Kidney capillary endothelial cell (primary cell): ENCODE results near the gene KCNE3.

Experiments
- DNase-seq: peaks from one replicate; pipeline ENCODE4 v3.0.0-alpha.2; 2018; ENCODE audit warnings: low spot score

The KCNE3 gene

DNA sequence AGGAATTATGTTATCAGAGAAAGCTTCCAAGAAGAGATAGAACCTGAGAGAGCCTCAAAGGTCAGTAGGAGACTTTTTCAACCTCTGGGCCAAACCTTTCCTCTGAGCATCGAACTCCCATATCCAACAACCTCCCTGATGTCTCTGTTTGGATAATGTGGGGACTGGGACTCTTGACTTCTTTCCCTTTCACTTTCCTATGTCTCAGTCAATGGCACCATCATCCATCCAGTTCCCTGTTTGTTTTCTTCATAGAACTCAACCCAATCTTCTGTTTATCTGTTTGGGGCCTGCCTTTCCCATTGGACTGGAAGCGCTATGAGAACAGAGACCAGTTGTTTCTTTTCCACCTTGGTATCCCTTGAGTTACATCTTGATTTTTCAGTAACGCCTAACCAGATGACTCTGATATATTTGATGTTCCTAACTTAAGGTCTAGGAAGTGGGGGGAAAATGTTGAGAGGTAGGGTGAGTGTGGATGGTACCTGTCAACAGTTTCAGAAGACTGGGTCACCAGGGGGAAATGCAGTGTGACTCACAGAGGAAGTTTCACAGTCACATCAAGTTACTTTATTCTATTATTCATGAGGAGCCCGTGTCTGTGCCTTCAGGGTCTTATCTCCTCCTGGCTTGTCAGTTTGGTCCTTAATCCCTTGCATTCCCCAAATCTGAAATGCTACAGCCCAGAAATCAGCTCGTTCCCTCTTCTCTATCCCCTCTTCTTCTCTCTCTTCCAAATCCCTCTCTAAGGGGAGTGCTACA lies 4.5 kb upstream of the KCNE3 start:
- no peak for DNase-seq

DNA sequence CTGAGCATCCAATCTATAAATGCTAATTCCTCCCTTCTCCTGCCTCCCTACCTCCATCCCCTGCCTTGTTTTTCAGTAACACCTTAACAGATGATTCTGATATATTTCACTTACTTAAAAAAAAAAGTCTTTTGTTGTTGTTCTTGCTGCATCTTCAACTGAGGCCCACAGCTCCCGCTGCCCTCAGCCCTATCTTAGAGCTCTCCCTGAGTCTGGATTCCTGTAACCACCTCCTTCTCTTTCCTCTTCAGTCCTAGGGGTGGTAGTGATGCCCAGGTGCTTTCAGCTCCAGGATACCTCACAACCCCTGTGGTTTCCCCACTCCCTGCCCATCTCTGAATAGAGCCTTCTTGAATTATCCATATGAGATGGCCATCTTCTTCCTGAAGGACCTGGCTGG lies 3.7 kb upstream of the KCNE3 start:
- no peak for DNase-seq

DNA sequence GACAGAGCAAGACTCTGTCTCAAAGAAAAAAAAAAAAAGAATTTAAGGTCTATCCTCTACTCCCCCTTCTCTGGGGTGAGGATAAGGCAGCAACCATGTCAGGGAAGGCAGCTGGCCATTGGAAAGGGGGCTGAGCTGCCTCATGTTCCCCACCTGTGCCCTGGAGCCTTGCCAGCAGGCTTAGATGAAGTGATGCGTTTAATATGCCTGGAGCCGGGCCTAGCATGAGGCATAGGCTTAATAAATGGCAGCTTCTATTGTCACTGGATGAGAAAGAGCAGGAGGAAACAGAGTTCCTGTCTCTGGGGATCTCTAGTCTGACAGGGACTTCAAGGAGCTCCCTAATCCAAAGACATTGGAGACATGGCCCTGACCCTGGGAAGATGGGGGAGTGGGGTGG lies 3.2 kb upstream of the KCNE3 start:
- DNase-seq, result no peak

DNA sequence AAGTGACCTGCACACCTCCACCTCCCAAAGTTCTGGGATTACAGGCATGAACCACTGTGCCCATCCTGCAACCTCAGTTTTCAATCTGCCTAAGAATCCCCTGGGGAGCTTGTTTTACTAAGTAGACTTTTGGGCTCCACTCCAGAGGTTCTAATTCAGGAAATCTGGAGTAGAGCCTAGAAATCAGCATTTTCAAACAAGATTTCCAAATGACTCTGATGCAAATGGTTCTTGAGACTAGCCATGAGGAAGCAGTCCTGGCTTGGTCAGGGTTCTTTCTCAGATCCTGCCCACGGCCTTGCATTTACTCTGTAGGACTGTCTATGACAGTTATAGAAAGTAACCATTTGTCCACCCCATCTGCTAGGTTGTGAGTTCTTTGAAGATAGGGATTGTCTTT lies 1.6 kb upstream of the KCNE3 start:
- no peak for DNase-seq

DNA sequence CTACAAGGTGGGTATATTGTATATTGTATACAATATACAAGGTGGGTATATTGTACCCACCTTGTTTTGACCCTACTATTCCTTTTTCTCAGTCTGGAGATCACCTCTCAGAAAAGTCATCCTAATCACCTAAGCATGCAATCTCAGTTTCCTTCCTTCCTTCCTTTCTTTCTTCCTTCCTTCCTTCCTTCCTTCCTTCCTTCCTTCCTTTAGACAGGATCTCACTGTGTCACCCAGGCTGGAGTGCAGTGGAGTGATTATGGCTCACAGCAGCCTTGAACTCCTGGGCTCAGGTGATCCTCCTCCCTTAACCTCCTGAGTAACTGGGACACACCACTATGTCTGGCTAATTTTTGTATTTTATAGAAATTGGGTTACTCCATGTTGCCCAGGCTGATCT lies 1.2 kb upstream of the KCNE3 start:
- no peak for DNase-seq

DNA sequence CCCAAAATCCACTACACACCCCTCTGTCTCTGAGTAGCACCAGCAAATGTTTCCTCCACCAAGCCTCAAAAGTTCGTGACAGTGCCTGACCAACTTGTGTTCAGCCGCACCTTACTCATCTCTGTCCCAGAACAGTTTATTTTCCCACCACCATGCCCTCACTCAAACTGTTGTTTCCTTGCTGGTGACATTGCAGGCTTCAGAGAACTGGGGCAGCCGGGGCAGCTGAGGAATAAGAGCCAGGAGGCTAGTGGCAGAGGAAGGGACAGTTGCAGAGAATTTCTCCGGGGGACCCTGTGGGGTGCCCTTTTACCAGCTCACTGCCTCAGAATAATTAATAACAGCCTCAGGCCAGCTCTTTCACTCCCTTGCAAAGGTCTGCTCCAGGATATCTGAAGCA lies 709 bp upstream of the KCNE3 start:
- DNase-seq, result no peak

DNA sequence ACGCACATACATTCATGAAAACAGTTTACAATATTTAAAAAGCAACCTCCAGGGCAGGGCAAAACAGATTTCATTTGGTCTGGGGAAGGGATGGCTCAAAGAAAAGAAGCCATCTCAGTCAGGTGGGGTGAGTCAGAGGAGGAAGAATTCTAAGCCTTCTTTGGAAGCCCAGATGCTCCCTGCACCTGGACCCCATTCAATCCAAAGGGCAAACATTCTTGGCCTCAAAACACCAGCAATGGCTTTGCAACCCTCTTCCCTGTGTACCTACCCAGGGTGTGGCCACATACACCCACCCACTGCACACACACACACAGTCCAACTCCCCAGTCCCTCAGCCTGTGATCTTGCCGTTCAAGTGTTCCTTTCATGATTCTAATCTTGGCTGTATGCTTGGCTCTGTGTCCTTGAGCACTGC lies 2.0 kb downstream of the KCNE3 start:
- DNase-seq, result no peak

DNA sequence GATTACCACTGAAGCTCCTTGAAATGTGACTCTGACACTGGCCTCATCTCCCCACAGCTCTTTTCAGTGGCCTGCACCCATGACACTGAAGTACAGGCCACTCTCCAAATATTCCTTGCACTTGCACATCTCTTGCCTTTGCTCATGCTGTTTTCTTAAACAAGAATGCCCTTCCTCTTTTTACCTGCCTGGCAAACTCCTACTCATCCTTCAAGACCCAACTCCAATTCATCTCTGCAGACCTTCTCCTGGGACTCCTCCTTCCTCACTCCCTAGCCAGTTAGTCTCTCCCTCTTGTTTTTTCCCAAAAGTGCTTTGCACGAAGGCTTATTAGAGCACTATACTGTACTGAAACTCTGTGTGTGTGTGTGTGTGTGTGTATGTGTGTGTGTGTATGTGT lies 2.6 kb downstream of the KCNE3 start:
- DNase-seq, result no peak

DNA sequence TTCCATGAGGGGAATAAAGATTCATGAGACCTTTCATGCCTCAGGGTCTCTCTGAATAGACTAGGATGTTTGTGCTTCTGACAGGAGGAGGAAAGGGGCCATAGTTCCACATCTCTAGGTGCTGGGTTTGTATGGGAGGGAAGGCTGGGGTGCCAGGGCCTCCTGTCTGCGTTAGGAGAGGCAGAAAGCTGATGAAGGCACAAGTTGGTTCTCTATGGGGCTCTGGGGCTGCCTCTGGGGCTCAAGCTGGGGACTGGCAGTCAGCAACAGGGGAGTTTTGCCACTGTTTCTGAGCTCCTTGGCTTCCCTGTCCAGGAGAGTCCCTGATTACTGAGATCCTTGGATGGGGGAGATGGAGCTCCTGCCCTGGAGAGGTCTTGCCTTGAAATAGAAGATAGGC lies 4.1 kb downstream of the KCNE3 start:
- no peak for DNase-seq

DNA sequence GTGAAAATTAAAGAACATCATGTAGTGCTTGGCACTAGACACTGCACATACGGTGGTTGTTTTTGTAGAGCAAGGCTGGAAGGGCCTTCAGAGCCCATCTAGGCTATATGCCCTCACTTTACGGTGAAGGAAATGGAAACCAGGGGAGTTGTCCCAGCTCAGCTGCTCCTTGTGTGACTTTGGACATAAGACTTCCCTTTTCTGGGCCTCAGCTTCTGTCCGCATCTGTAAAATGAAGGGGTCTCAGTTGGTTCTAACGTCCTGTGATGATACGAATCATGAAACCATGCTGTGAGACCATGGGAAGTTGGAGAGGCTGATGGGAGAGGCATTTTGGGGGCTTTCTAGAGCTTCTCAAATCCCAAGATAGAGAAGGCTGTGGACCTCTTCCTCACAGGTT lies 4.7 kb downstream of the KCNE3 start:
- no peak for DNase-seq

DNA sequence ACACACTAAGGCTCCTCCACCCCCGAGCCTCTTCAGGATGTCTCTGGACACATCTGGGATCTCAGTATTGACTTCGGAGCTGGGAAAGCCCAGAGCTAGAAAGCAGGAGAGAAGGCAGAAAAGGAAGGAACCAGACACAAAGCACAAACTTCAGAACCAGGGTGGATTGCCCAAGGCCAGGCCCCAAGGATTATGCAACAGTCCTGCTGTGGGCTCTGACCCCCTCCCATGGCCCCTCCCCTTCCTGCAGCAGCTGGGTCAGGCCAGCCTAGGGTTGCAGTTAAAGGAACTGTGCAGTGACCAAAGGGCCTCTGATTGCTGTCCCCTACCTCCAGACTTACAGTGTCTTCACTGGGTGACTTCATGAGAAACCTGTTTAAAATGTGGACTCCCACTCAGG lies 5.3 kb downstream of the KCNE3 start:
- DNase-seq, result no peak

DNA sequence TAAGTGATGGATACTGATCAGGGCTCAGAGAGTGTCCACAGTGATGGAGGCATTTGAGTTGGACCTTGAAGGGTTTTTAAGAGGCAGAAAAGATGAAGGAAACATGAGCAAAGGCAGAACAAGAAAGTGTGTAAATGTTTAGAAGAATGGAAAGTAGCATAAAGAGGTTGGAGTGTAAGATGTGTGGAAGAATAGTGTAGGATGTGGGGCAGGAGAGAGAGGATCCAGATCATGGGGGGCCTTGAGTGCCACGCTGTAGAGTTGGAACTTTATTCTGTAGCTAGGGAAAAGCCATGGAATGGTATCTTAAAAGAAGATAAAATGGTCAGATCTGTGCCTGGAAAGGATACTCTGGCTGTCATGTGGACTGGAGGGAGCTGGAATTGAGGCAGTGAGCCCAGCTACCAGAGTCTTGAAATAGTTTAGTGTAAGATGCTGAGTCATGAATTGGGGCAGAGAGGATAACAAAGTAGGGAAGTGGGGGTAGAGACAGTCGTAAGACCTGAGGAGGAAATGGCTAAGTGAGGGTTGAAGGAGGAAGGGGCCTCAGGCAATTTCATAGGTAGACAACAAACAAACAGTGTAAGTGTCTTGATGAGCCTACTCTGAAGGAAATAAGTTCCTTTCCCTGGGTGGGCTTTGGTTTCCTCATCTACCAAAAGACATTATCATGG lies 6.7 kb downstream of the KCNE3 start:
- DNase-seq, result no peak

DNA sequence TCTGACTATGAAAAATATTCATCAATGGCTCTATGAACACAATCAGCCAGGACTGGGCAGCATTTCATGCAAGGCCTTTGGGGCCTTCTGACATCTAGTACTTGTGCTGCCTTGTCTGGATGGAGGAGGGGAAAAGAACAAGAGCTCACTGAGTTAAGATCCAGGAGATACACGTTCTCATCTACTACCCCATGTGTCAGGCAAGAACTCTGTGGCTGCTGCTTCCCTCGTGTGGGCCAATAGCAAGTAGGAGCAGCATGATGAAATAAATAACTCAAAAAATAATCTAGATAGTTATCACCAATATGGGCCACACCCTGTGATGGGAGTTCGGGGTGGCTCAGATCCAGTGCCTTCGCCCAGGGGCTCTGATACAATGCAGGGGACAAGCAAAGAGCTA lies 7.3 kb downstream of the KCNE3 start:
- DNase-seq, result no peak

DNA sequence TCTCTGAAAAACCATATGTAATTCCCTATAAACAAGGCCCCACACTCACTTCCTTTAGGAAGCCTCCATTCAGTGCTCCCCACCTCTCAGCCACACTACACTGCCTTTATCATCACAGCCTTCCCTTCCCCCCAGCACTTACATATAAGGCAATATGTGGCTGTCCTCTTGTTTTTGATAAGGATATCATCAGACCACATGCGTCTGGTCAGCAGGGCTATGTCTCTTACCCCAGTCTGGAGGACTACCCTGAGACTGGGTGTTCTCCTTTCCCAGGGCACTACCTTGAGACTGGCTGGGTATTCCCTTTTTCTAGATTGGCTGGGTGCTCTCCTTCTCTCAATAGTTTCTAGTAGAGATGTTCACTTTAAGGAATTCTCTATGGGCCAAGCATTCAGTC lies 7.8 kb downstream of the KCNE3 start:
- DNase-seq, result no peak

DNA sequence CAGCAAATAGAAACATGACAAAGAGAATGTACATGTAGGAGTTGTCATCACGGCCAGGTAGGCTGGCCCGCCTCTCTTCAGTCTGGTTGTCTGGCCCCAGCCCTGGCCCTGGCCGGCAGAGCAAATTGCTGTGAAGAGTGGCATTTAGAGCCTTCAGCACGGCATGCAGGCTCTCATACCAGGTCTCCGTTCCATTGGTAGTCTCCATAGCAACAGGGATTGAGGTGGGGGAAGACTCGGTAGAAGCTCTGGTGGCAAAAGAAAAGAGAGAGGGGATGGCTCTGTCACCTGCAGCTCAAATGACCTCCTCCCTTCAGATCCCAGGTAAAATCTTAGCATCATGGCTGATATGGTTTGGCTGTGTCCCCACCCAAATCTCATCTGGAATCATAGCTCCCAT lies 10.0 kb downstream of the KCNE3 start:
- no peak for DNase-seq

DNA sequence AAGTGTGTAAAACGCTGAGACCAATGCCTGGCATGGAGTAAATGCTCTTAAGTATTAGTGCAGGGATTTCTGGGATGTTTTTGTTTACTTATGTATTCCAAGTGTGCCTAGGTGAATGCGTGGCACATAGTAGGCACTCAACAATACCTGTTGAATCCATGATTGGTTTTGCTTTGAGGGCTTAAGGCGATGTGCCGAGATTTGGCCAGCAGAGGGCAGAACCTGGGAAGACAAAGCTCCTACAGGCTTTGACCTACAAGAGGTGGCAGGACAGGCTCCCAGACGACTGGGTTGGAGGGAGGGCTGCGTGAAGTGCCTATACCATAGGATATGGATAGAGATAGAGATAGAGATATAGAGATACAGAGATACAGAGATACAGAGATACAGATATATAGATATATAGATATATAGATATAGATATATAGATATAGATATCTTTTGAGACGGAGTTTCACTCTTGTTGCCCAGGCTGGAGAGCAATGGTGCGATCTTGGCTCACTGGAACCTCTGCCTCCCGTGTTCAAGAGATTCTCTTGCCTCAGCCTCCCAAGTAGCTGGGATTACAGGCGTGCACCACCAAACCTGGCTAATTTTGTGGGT lies 13.9 kb downstream of the KCNE3 start:
- DNase-seq, result peak; percentile 65

DNA sequence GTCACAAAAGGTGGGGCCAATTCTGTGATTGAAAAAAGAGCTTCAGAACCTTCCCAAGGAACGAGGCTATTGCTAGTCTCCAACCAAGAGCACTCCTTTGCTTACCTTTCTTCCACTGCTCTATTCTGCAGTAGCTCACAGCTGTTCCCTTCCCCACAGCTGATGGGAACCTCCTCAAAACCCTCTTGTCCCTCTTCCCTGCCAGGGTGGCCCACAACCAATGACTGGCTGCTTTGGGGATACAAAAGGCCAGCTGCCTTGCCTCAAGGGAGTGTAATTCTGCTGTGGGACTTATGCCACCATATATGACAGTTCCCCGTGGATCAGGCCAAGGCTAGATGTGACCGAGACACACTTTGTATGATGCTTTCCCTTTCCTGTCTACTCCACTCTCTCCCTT lies 15.0 kb downstream of the KCNE3 start:
- DNase-seq, result no peak

DNA sequence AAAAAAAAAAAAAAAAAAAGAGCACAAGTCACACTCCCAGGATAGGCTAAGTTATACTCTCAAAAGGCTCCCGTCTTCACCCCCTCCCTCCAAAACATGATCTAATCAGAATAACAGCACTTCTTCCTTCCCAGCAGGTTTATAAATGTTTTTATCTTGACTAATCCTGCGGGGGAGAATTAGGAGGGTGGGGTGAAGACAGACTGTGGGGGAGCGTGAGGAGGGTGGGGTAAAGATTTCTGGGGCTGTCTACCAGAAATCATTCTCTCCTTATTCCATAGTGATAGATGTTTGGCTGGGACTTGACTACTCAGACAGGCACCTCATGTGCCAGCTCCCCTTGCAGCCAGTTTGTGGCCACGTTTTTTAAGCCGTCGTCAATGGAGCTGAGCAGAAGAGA lies 17.0 kb downstream of the KCNE3 start:
- DNase-seq, result no peak

DNA sequence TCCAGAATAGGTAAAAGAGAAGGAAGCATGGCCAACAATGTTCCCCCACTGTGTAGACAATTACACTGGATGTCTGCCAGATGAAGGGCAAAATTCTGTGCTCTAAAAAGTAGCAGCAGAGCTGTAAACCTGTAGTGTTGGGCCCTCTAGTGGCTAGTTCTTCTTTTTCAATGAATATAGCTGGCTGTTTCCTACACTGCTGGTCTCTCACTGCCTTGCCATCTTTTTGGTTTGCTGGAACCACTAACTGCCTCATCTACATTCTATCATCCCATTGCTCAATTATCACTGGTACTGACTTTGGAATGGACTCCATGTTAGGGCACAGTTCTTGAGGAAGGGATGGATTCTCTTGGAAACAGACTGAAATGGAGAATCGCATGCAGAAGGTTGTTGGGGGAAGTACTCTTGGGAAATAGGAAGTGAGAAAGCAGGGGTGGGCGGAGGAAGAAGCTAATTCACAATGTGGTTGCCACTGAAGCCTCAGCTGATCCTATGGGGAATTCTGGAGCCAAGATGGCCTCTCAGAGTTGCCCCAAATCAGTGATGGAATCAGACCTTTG lies 17.9 kb downstream of the KCNE3 start:
- peak; percentile 83 for DNase-seq

DNA sequence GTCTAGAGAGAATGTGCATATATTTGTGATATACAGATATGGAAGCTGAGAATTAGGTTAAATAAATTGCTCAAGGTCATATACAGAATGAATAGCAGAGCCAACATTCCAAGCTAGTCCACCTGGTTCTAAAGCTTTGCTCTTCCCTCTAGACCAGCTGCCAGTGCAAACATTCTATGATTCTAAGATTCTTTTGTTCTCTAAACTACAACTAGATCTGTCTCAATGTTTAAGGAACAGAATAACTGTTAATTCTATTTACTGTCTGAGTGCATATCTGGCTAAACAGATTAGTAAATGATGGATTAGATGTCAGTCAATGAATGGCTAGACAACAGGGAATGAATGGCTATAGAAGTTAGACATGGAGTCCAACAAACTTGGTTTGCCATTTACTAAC lies 19.6 kb downstream of the KCNE3 start:
- no peak for DNase-seq

DNA sequence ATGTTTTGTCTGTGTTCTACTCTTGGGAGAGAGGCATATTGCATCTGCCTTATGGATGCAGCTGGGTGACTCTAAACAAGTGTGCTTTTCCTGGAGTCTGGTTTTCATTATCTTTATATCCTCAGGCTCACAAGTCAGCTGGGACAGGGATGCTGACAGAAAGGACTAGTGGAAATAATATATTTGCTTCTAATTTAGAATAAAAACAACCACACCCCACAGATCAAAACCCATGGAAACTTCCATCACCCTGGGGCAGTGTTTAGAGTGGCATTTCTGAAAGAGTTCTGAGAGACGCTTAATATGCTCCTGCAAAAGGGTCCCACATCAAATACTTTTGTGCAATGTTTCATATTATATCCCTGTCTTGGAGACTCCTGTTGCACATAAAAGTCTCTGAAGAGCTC lies 20.8 kb downstream of the KCNE3 start:
- DNase-seq, result no peak

DNA sequence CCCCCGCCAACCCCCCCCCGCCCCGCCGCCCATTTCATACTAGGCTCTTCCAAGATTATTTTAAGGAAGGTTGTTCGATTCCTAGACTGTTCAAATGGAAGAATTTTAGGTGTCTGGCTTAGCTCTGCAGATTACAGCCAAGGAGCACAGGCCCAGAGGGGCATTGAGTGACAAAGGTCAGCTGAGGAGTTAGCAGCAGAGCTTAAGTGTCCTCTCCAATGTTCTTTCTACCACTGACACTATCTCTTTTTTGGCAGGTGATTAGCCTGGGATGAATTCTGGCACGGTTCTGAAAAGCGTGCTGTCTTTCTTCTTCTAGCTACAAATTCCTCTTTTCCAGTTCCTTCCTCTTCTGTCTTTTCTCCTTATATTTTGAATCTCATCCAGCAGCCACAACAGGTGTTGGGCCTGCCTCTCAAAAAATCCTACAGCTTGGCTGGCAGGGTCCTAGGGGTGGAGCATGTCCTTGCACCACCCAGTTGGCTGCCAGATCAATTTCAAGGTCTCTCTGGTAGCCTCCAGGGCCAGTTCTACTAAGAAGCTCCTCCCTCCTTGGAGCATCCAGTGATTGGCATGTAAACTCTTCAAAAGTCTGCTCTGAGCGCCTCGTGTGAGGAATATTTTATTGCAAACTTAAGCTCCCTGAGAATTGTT lies 23.0 kb downstream of the KCNE3 start:
- no peak for DNase-seq
